H9 (cell line): ENCODE results near the gene MYL9. TPM values are rescaled to one million over a fixed set of nuclear protein-coding genes. Genes with fewer than 3 reads are reported as not detected.

ENCODE experiments used
- DNase-seq: peaks from one replicate; pipeline ENCODE4 v3.0.0-alpha.2; 2017
- H2AFZ ChIP-seq: one replicate; pipeline ENCODE4 v1.6.1; 2013; ENCODE audit warnings: mild to moderate bottlenecking, low read length, control low read depth, moderate library complexity
- H2AK5ac ChIP-seq: 2 replicates; pipeline ENCODE4 v1.6.1; 2013; ENCODE audit warnings: low read length, control low read depth, mixed read lengths; ENCODE audit not compliant: insufficient read length
- H2BK120ac ChIP-seq: one replicate; pipeline ENCODE4 v1.6.1; 2013; ENCODE audit warnings: low read depth, mild to moderate bottlenecking, low read length, control low read depth, inconsistent platforms; ENCODE audit not compliant: poor library complexity, severe bottlenecking
- H2BK12ac ChIP-seq: 2 replicates; pipeline ENCODE4 v1.6.1; 2013; ENCODE audit warnings: low read length, control low read depth, mixed read lengths, low read depth; ENCODE audit not compliant: insufficient read length
- H2BK15ac ChIP-seq: 2 replicates; pipeline ENCODE4 v1.6.1; 2013; ENCODE audit warnings: low read depth, low read length, control low read depth
- H2BK20ac ChIP-seq: one replicate; pipeline ENCODE4 v1.6.1; 2013; ENCODE audit warnings: low read depth, mild to moderate bottlenecking, low read length, control low read depth, inconsistent platforms; ENCODE audit not compliant: poor library complexity, severe bottlenecking
- H2BK5ac ChIP-seq: 2 replicates; pipeline ENCODE4 v1.6.1; 2013; ENCODE audit warnings: low read length, control low read depth, mixed read lengths; ENCODE audit not compliant: insufficient read length
- H3K14ac ChIP-seq: 2 replicates; pipeline ENCODE4 v1.6.1; 2013; ENCODE audit warnings: low read length, control low read depth; ENCODE audit not compliant: insufficient read depth
- H3K18ac ChIP-seq: 2 replicates; pipeline ENCODE4 v1.6.1; 2013; ENCODE audit warnings: low read depth, mild to moderate bottlenecking, mixed read lengths, low read length, control low read depth; ENCODE audit not compliant: insufficient read length
- H3K23ac ChIP-seq: 2 replicates; pipeline ENCODE4 v1.6.1; 2013; ENCODE audit warnings: low read length, control low read depth, mixed read lengths, low read depth; ENCODE audit not compliant: insufficient read length
- H3K23me2 ChIP-seq: 2 replicates; pipeline ENCODE4 v1.6.1; 2013; ENCODE audit warnings: low read depth, mild to moderate bottlenecking, mixed read lengths, low read length, control low read depth; ENCODE audit not compliant: insufficient read length, poor library complexity, severe bottlenecking
- H3K27ac ChIP-seq: 2 replicates; pipeline ENCODE4 v1.5.1; 2013; ENCODE audit warnings: low read length, control low read depth, mixed read lengths, low read depth; ENCODE audit not compliant: insufficient read length
- H3K27me3 ChIP-seq: 2 replicates; pipeline ENCODE4 v1.6.1; 2013; ENCODE audit warnings: low read length, control low read depth, inconsistent platforms; ENCODE audit not compliant: insufficient read depth
- H3K4ac ChIP-seq: 2 replicates; pipeline ENCODE4 v1.6.1; 2013; ENCODE audit warnings: low read depth, mild to moderate bottlenecking, control low read depth, inconsistent platforms, low read length, moderate library complexity
- H3K4me1 ChIP-seq: 2 replicates; pipeline ENCODE4 v1.6.1; 2013; ENCODE audit warnings: low read length, control low read depth, inconsistent platforms; ENCODE audit not compliant: insufficient read depth
- H3K4me2 ChIP-seq: 2 replicates; pipeline ENCODE4 v1.6.1; 2013; ENCODE audit warnings: low read length, control low read depth, mixed read lengths; ENCODE audit not compliant: insufficient read length, insufficient read depth
- H3K56ac ChIP-seq: 2 replicates; pipeline ENCODE4 v1.6.1; 2013; ENCODE audit warnings: low read depth, mild to moderate bottlenecking, mixed read lengths, low read length, control low read depth; ENCODE audit not compliant: insufficient read length
- H3K79me1 ChIP-seq: 2 replicates; pipeline ENCODE4 v1.6.1; 2013; ENCODE audit warnings: low read depth, mild to moderate bottlenecking, moderate library complexity, low read length, control low read depth, inconsistent platforms; ENCODE audit not compliant: insufficient read depth, poor library complexity, severe bottlenecking
- H3K79me2 ChIP-seq: 2 replicates; pipeline ENCODE4 v1.6.1; 2013; ENCODE audit warnings: low read length, control low read depth, inconsistent platforms; ENCODE audit not compliant: insufficient read depth
- H3K9ac ChIP-seq: 2 replicates; pipeline ENCODE4 v1.6.1; 2013; ENCODE audit warnings: low read length, control low read depth, mixed read lengths; ENCODE audit not compliant: insufficient read length; ENCODE audit errors: extremely low read depth
- H3K9me3 ChIP-seq: one replicate; pipeline ENCODE4 v1.6.1; 2013; ENCODE audit warnings: low read depth, low read length, inconsistent platforms; ENCODE audit not compliant: control insufficient read depth
- H3T11ph ChIP-seq: one replicate; pipeline ENCODE4 v1.6.1; 2013; ENCODE audit warnings: mild to moderate bottlenecking, low read length, control low read depth, inconsistent platforms
- H4K20me1 ChIP-seq: one replicate; pipeline ENCODE4 v1.6.1; 2013; ENCODE audit not compliant: control insufficient read depth, insufficient read length, insufficient read depth
- H4K5ac ChIP-seq: 2 replicates; pipeline ENCODE4 v1.6.1; 2013; ENCODE audit warnings: low read depth, mild to moderate bottlenecking, mixed read lengths, low read length, control low read depth; ENCODE audit not compliant: insufficient read length
- H4K8ac ChIP-seq: replicated peaks from 2 replicates; pipeline ENCODE4 v1.6.1; 2013; ENCODE audit warnings: low read length, control low read depth, mixed read lengths, low read depth; ENCODE audit not compliant: insufficient read length
- H4K91ac ChIP-seq: 2 replicates; pipeline ENCODE4 v1.6.1; 2013; ENCODE audit warnings: low read depth, mild to moderate bottlenecking, moderate library complexity, mixed read lengths, low read length, control low read depth; ENCODE audit not compliant: insufficient read length
- H3K27ac Mint-ChIP-seq, 3 experiments: 2 replicates in 2 of 3; 3 replicates in 1 of 3; pipeline ENCODE4 v1.8.0; 2020 to 2021; ENCODE audit warnings: mixed read lengths in 3 of 3, mild to moderate bottlenecking in 1 of 3, moderate library complexity in 1 of 3
- H3K27me3 Mint-ChIP-seq: 2 replicates; pipeline ENCODE4 v1.8.0; 2021; ENCODE audit warnings: low read depth, mild to moderate bottlenecking, moderate library complexity, mixed read lengths
- H3K36me3 Mint-ChIP-seq, 3 experiments: 2 replicates in 2 of 3; 3 replicates in 1 of 3; pipeline ENCODE4 v1.8.0; 2020 to 2021; ENCODE audit warnings: low read depth in 3 of 3, mixed read lengths in 3 of 3; ENCODE audit not compliant: insufficient read depth in 1 of 3
- H3K4me1 Mint-ChIP-seq, 2 experiments: 2 replicates each; pipeline ENCODE4 v1.8.0; 2020; ENCODE audit warnings: mixed read lengths in 2 of 2
- H3K4me3 Mint-ChIP-seq, 2 experiments: 2 replicates in 1 of 2; 3 replicates in 1 of 2; pipeline ENCODE4 v1.8.0; 2020 to 2021; ENCODE audit warnings: mild to moderate bottlenecking in 2 of 2, mixed read lengths in 2 of 2, moderate library complexity in 1 of 2
- H3K9me3 Mint-ChIP-seq, 2 experiments: 2 replicates in 1 of 2; 3 replicates in 1 of 2; pipeline ENCODE4 v1.8.0; 2020; ENCODE audit warnings: mild to moderate bottlenecking in 2 of 2, mixed read lengths in 2 of 2, moderate library complexity in 1 of 2
- WGBS: extraction: QIAGEN DNeasy Blood & Tissue Kit; methylation state at CpG from one replicate; pipeline ENCODE4 v1.1.7; 2013; ENCODE audit warnings: missing lambda C conversion rate, low lambda C conversion rate, mixed read lengths; ENCODE audit not compliant: insufficient read length; ENCODE audit errors: extremely low coverage; 5-methylcytosine and 5-hydroxymethylcytosine counted together
- total RNA-seq: library from RNA; stranded (reverse); gene quantifications from 2 replicates; pipeline ENCODE4 v1.2.1, GENCODE V29; 2021
- TF ChIP-seq, protein P1 (sequence below): fragments of 200-600 bp; sonication (generic); conservative IDR thresholded peaks from 3 replicates; pipeline ENCODE4 v1.8.0; 2021; ENCODE audit warnings: antibody characterized with exemption, mild to moderate bottlenecking

Gene MYL9
- total RNA-seq, 1 experiment from 2014 or later, result 218 TPM

DNA sequence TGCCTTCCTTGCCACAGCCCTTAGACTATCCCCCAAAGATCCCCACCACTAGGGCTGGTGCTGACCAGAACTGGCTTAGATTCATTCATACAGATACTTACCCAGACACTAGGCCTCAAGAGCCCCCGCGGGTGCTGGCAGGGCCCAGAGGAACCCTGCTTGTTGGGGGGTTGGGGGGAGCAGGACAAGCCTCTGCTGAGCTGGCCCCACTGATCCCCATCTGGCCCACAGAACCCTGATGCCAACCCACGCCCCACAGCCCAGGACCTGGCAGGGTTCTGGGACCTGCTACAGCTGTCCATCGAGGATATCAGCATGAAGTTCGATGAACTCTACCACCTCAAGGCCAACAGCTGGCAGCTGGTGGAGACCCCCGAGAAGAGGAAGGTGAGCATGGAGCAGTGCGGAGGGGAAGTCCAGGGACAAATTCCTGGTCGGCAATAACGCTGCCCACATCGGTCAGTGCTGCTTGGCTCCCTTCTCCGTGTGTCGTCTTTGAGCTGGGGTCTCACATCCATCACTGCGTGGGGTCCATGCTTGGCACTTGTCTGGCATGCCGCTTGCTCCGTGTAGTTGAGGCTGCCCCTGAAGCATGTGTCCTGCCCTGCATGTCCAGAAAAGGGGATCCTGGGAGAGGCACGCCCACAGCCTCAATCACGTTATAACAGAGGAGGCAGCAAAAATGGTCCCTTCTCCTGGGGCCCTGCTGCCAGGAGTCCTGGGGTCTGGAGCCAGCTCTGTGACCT lies 15.5 kb upstream of the MYL9 start:
- no peaks in the 10 kb centered on the region for H3K9me3 Mint-ChIP-seq
- Histone ChIP-seq H2BK20ac (no peak overlapping the region), H3K4ac (no peak overlapping the region), H3K27me3 (no peaks in the 10 kb centered on the region), H2AFZ (no peak overlapping the region), H2BK15ac (no peak overlapping the region), H4K20me1 (no peaks in the 10 kb centered on the region), H3K4me2 (no peak overlapping the region), H2BK5ac (no peak overlapping the region), H4K8ac (no peak overlapping the region), H3K23me2 (no peaks in the 10 kb centered on the region), H3K23ac (no peak overlapping the region), H4K5ac (no peak overlapping the region), H2BK120ac (no peak overlapping the region), H3K9ac (no peak overlapping the region), H3K18ac (no peak overlapping the region), H3K79me2 (no peaks in the 10 kb centered on the region), H2AK5ac (no peak overlapping the region), H2BK12ac (no peak overlapping the region), H3K14ac (no peak overlapping the region), H3K27ac (no peak overlapping the region), H3K56ac (no peak overlapping the region), H3K9me3 (no peaks in the 10 kb centered on the region), H3T11ph (no peak overlapping the region), H4K91ac (no peak overlapping the region), H3K4me1 (no peaks in the 10 kb centered on the region), H3K79me1 (no peaks in the 10 kb centered on the region)
- H3K4me3 Mint-ChIP-seq, result no peak overlapping the region
- peak overlapping the region in 2 of 3 experiments; percentile 69 to 92; a peak in 4 of 7 replicates for H3K27ac Mint-ChIP-seq
- TF ChIP-seq, protein P1, sequence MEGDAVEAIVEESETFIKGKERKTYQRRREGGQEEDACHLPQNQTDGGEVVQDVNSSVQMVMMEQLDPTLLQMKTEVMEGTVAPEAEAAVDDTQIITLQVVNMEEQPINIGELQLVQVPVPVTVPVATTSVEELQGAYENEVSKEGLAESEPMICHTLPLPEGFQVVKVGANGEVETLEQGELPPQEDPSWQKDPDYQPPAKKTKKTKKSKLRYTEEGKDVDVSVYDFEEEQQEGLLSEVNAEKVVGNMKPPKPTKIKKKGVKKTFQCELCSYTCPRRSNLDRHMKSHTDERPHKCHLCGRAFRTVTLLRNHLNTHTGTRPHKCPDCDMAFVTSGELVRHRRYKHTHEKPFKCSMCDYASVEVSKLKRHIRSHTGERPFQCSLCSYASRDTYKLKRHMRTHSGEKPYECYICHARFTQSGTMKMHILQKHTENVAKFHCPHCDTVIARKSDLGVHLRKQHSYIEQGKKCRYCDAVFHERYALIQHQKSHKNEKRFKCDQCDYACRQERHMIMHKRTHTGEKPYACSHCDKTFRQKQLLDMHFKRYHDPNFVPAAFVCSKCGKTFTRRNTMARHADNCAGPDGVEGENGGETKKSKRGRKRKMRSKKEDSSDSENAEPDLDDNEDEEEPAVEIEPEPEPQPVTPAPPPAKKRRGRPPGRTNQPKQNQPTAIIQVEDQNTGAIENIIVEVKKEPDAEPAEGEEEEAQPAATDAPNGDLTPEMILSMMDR, result no peak
- no peak for DNase-seq
- H3K36me3 Mint-ChIP-seq, result peaks cover 16 to 51% (median 49%) of the 10 kb centered on the region in 3 experiments
- H3K4me1 Mint-ChIP-seq, result peaks cover 0 to 3% of the 10 kb centered on the region in 2 experiments; a peak in 2 of 4 replicates
- H3K27me3 Mint-ChIP-seq, result no peaks in the 10 kb centered on the region; the same call in 1 of the 2 replicates
- WGBS, result no CpG with 5 or more reads among the region's 17 CpGs
